HepG2 (cell line): ENCODE results near the gene EI24. TPM values are rescaled to one million over a fixed set of nuclear protein-coding genes. Genes with fewer than 3 reads are reported as not detected.

Experiments
- CSRNP1 ChIP-seq: sonication (generic); formaldehyde crosslinking; IDR thresholded peaks from 2 replicates; pipeline ENCODE4 v1.8.1; 2023; ENCODE audit warnings: mild to moderate bottlenecking, missing genetic modification reagents
- IKZF5 ChIP-seq: IDR thresholded peaks from 2 replicates; pipeline ENCODE4 v1.6.1; 2018; ENCODE audit warnings: missing genetic modification reagents, mild to moderate bottlenecking, missing compliant biosample characterization
- KDM1A ChIP-seq: IDR thresholded peaks from 2 replicates; pipeline ENCODE4 v1.6.1; 2016; ENCODE audit warnings: missing compliant biosample characterization
- MXD4 ChIP-seq: IDR thresholded peaks from 2 replicates; pipeline ENCODE4 v1.6.1; 2016; ENCODE audit warnings: mild to moderate bottlenecking, missing biosample characterization, missing genetic modification reagents
- NFE2 ChIP-seq: sonication (generic); formaldehyde crosslinking; IDR thresholded peaks from 2 replicates; pipeline ENCODE4 v1.4.0; 2020; ENCODE audit warnings: missing genetic modification reagents
- THAP8 ChIP-seq: sonication (generic); formaldehyde crosslinking; IDR thresholded peaks from 2 replicates; pipeline ENCODE4 v1.5.1; 2020; ENCODE audit warnings: missing genetic modification reagents, mild to moderate bottlenecking, borderline replicate concordance
- YY1 ChIP-seq: IDR thresholded peaks from 2 replicates; pipeline ENCODE4 v1.6.1; 2011; ENCODE audit warnings: low read length, low read depth, moderate library complexity, mild to moderate bottlenecking; ENCODE audit not compliant: insufficient read depth, insufficient replicate concordance
- ZBTB1 ChIP-seq: sonication (generic); formaldehyde crosslinking; IDR thresholded peaks from 2 replicates; pipeline ENCODE4 v1.4.0; 2020; ENCODE audit warnings: missing genetic modification reagents, borderline replicate concordance
- ZNF274 ChIP-seq: sonication (generic); formaldehyde crosslinking; IDR thresholded peaks from 2 replicates; pipeline ENCODE4 v1.5.1; 2020; ENCODE audit warnings: mild to moderate bottlenecking, missing genetic modification reagents
- ZNF281 ChIP-seq: sonication (generic); formaldehyde crosslinking; IDR thresholded peaks from 2 replicates; pipeline ENCODE4 v1.4.0; 2020; ENCODE audit warnings: missing genetic modification reagents, borderline replicate concordance
- ZNF512 ChIP-seq: sonication (generic); formaldehyde crosslinking; IDR thresholded peaks from 2 replicates; pipeline ENCODE4 v1.4.0; 2020; ENCODE audit warnings: mild to moderate bottlenecking, missing genetic modification reagents
- ZNF543 ChIP-seq: sonication (generic); formaldehyde crosslinking; IDR thresholded peaks from 2 replicates; pipeline ENCODE4 v1.4.0; 2020; ENCODE audit warnings: mild to moderate bottlenecking, missing genetic modification reagents
- polyA plus RNA-seq, 8 experiments: library from polyadenylated mRNA; depleted of rRNA in 3 of 8; stranded (reverse) in 7 of 8; unstranded in 1 of 8; fragments of >200 nt; fragmentation: Illumina TruSeq in 4 of 8; extraction: Trizol in 4 of 8; gene quantifications; 2 replicates each; pipeline versions ENCODE4 v1.2.1 to v1.2.3, GENCODE V29; 2011 to 2016; ENCODE audit warnings: low read depth in 4 of 8, missing spikeins in 1 of 8, mixed read lengths in 1 of 8; ENCODE audit not compliant: insufficient read depth in 1 of 8
- total RNA-seq, 5 experiments: library from RNA; depleted of rRNA; stranded (reverse); fragments of >200 nt; fragmentation: Illumina TruSeq; extraction: Trizol; gene quantifications; 2 replicates each; pipeline ENCODE4 v1.2.3, GENCODE V29; 2016; ENCODE audit warnings: low read depth in 1 of 5
- TF ChIP-seq, protein P1 (sequence below): sonication (generic); formaldehyde crosslinking; IDR thresholded peaks from 2 replicates; pipeline ENCODE4 v1.5.0; 2020; ENCODE audit warnings: missing genetic modification reagents
- TF ChIP-seq, protein P2 (sequence below): IDR thresholded peaks from 2 replicates; pipeline ENCODE4 v1.6.1; 2016; ENCODE audit warnings: low read depth, borderline replicate concordance
- TF ChIP-seq, protein P3 (sequence below): sonication (generic); formaldehyde crosslinking; IDR thresholded peaks from 2 replicates; pipeline ENCODE4 v1.5.1; 2020; ENCODE audit warnings: missing genetic modification reagents, mild to moderate bottlenecking, borderline replicate concordance

The EI24 gene
- total and polyA plus RNA-seq, 2 of the 13 experiments (the other 11 are each of a cell fraction or from before 2014, with no cell fraction given), result 84.7 to 126 TPM

DNA sequence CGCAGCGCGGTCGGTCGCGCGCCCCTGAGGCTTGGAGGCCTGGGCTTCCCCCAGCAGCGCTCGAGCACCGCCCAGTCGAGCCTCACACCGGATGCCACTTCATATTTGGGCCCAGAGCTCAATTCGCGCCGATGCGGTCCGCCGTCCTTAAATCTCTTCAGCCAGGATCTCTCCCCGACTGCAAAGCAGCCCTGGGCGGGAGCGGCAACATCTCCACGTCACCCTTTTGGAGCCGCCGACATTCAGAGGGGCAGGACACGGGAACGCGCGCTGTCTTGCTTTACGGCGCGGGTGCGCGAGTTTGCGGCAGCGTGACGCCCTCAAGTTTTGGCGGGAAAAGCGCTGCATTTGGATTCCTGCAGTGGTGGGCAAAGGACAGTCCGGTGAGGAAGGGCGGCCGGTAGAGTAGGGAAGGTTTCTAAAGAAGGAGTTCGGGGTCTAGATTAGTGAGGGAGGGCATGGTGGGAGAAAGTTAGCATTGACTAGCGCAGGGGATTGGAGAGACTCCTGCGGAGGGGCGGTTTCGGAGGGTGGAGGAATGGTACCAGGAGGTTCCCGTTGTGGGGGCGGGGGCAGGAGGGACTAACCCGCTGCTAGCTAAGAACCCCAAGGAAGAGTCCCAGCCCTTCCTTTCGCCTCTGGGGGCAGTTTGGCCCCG is 56.5 kb downstream of the EI24 start (continued):
- TF ChIP-seq ZNF512 (CRISPR knock-in tag) (no peak), IKZF5 (peak; percentile 69), NFE2 (CRISPR knock-in tag) (no peak), ZBTB1 (no peak), ZNF543 (peak; percentile 76), ZNF274 (CRISPR knock-in tag) (peak; percentile 94), MXD4 (CRISPR knock-in tag) (no peak; the same call in 1 of the 2 replicates), THAP8 (CRISPR knock-in tag) (peak; percentile 72; the same call in 1 of the 2 replicates), ZNF281 (CRISPR knock-in tag) (no peak; the same call in 1 of the 2 replicates), YY1 (peak; percentile 67), CSRNP1 (CRISPR knock-in tag) (peak; percentile 96), KDM1A (no peak)
- TF ChIP-seq, protein P1, sequence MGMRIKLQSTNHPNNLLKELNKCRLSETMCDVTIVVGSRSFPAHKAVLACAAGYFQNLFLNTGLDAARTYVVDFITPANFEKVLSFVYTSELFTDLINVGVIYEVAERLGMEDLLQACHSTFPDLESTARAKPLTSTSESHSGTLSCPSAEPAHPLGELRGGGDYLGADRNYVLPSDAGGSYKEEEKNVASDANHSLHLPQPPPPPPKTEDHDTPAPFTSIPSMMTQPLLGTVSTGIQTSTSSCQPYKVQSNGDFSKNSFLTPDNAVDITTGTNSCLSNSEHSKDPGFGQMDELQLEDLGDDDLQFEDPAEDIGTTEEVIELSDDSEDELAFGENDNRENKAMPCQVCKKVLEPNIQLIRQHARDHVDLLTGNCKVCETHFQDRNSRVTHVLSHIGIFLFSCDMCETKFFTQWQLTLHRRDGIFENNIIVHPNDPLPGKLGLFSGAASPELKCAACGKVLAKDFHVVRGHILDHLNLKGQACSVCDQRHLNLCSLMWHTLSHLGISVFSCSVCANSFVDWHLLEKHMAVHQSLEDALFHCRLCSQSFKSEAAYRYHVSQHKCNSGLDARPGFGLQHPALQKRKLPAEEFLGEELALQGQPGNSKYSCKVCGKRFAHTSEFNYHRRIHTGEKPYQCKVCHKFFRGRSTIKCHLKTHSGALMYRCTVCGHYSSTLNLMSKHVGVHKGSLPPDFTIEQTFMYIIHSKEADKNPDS, result peak; percentile 56; the same call in 1 of the 2 replicates
- TF ChIP-seq, protein P2, sequence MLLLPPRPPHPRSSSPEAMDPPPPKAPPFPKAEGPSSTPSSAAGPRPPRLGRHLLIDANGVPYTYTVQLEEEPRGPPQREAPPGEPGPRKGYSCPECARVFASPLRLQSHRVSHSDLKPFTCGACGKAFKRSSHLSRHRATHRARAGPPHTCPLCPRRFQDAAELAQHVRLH (CRISPR knock-in tag), result peak; percentile 92
- TF ChIP-seq, protein P3, sequence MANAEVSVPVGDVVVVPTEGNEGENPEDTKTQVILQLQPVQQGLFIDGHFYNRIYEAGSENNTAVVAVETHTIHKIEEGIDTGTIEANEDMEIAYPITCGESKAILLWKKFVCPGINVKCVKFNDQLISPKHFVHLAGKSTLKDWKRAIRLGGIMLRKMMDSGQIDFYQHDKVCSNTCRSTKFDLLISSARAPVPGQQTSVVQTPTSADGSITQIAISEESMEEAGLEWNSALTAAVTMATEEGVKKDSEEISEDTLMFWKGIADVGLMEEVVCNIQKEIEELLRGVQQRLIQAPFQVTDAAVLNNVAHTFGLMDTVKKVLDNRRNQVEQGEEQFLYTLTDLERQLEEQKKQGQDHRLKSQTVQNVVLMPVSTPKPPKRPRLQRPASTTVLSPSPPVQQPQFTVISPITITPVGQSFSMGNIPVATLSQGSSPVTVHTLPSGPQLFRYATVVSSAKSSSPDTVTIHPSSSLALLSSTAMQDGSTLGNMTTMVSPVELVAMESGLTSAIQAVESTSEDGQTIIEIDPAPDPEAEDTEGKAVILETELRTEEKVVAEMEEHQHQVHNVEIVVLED (CRISPR knock-in tag), result peak; percentile 94
